Neural progenitor cell (in vitro differentiated cells): Measurements from ENCODE around the gene PPM1H. TPM values are rescaled to one million over a fixed set of nuclear protein-coding genes. Genes with fewer than 3 reads are reported as not detected.

Source experiments
- DNase-seq: peaks from one replicate; pipeline ENCODE4 v3.0.0-alpha.2; 2016; ENCODE audit warnings: low spot score
- H2AFZ ChIP-seq: fragments of 200-600 bp; sonication (generic); replicated peaks from 2 replicates; pipeline ENCODE4 v1.6.1; 2016; ENCODE audit warnings: antibody characterized with exemption
- H3F3A ChIP-seq: fragments of 200-600 bp; sonication (generic); 2 replicates; pipeline ENCODE4 v1.6.1; 2016; ENCODE audit warnings: antibody characterized with exemption, low read depth
- H3K27ac ChIP-seq: fragments of 200-600 bp; sonication (generic); 2 replicates; pipeline ENCODE4 v1.5.1; 2016; ENCODE audit warnings: mild to moderate bottlenecking
- H3K27me3 ChIP-seq: fragments of 200-600 bp; sonication (generic); 2 replicates; pipeline ENCODE4 v1.6.1; 2016; ENCODE audit warnings: mild to moderate bottlenecking, moderate library complexity
- H3K36me3 ChIP-seq: fragments of 200-600 bp; sonication (generic); 2 replicates; pipeline ENCODE4 v1.5.1; 2016
- H3K4me1 ChIP-seq: fragments of 200-600 bp; sonication (generic); 2 replicates; pipeline ENCODE4 v1.6.1; 2016; ENCODE audit warnings: mixed run types
- H3K4me2 ChIP-seq: fragments of 200-600 bp; sonication (generic); 2 replicates; pipeline ENCODE4 v1.6.1; 2016
- H3K4me3 ChIP-seq: fragments of 200-600 bp; sonication (generic); 2 replicates; pipeline ENCODE4 v1.5.1; 2016
- H3K79me2 ChIP-seq: fragments of 200-600 bp; sonication (generic); 2 replicates; pipeline ENCODE4 v1.6.1; 2016; ENCODE audit warnings: low read depth
- H3K9ac ChIP-seq: fragments of 200-600 bp; sonication (generic); 2 replicates; pipeline ENCODE4 v1.6.1; 2016
- H3K9me3 ChIP-seq: fragments of 200-600 bp; sonication (generic); 2 replicates; pipeline ENCODE4 v1.5.1; 2016; ENCODE audit warnings: low read depth
- H4K20me1 ChIP-seq: fragments of 200-600 bp; sonication (generic); 2 replicates; pipeline ENCODE4 v1.6.1; 2016; ENCODE audit warnings: low read depth
- H3K27ac Mint-ChIP-seq: 3 replicates; pipeline ENCODE4 v1.8.0; 2021; ENCODE audit warnings: mixed read lengths
- H3K27me3 Mint-ChIP-seq: 2 replicates; pipeline ENCODE4 v1.8.0; 2022; ENCODE audit warnings: low read depth, mild to moderate bottlenecking, inconsistent platforms, moderate library complexity, mixed read lengths; ENCODE audit not compliant: insufficient read depth
- H3K36me3 Mint-ChIP-seq: 3 replicates; pipeline ENCODE4 v1.8.0; 2021; ENCODE audit warnings: mixed read lengths
- H3K4me1 Mint-ChIP-seq: 3 replicates; pipeline ENCODE4 v1.8.0; 2021; ENCODE audit warnings: mixed read lengths
- H3K4me3 Mint-ChIP-seq: 3 replicates; pipeline ENCODE4 v1.8.0; 2021; ENCODE audit warnings: mild to moderate bottlenecking, moderate library complexity, mixed read lengths
- H3K9me3 Mint-ChIP-seq: 3 replicates; pipeline ENCODE4 v1.8.0; 2020; ENCODE audit warnings: mixed read lengths
- CTCF ChIP-seq: fragments of 200-600 bp; sonication (generic); IDR thresholded peaks from 2 replicates; pipeline ENCODE4 v1.5.1; 2017; ENCODE audit warnings: antibody characterized with exemption, mild to moderate bottlenecking
- EZH2 ChIP-seq: fragments of 200-600 bp; sonication (generic); IDR thresholded peaks from 2 replicates; pipeline ENCODE4 v1.6.1; 2017; ENCODE audit warnings: antibody characterized with exemption, mild to moderate bottlenecking, moderate library complexity
- EZH2phosphoT487 ChIP-seq: fragments of 200-600 bp; sonication (generic); IDR thresholded peaks from 2 replicates; pipeline ENCODE4 v1.6.1; 2017; ENCODE audit warnings: antibody characterized with exemption
- total RNA-seq: library from RNA; depleted of rRNA; stranded (reverse); fragments of >200 nt; gene quantifications from 2 replicates; pipeline ENCODE4 v1.2.3, GENCODE V29; 2015; ENCODE audit warnings: low replicate concordance

The PPM1H gene
- total RNA-seq, 1 donor from 2014 or later: 4.6 TPM

- Histone ChIP-seq H3K4me2 (no peak overlapping the region), H3K36me3 (no peaks in the 10 kb centered on the region), H2AFZ (no peak overlapping the region), H3K27me3 (no peaks in the 10 kb centered on the region), H3K79me2 (no peaks in the 10 kb centered on the region), H4K20me1 (no peaks in the 10 kb centered on the region), H3K9me3 (no peaks in the 10 kb centered on the region), H3K4me3 (no peak overlapping the region), H3K9ac (no peak overlapping the region), H3K27ac (no peak overlapping the region), H3K4me1 (no peaks in the 10 kb centered on the region), H3F3A (no peaks in the 10 kb centered on the region)
- Mint-ChIP-seq H3K27ac (no peak overlapping the region), H3K9me3 (peaks cover 3% of the 10 kb centered on the region), H3K36me3 (peaks cover 11% of the 10 kb centered on the region), H3K27me3 (peaks cover 6% of the 10 kb centered on the region), H3K4me3 (no peak overlapping the region), H3K4me1 (peaks cover 7% of the 10 kb centered on the region)
- no peak for TF ChIP-seq EZH2
- no peak for TF ChIP-seq CTCF
- TF ChIP-seq EZH2phosphoT487: no peak
- no peak for DNase-seq
Observed at GRCh38 chr12:62878211-62878610, 56.7 kb downstream of the PPM1H start.

- Histone ChIP-seq H3K4me2 (no peak overlapping the region), H3K36me3 (no peaks in the 10 kb centered on the region), H3K9me3 (no peaks in the 10 kb centered on the region), H3F3A (no peaks in the 10 kb centered on the region), H3K4me1 (no peaks in the 10 kb centered on the region), H2AFZ (no peak overlapping the region), H3K27me3 (no peaks in the 10 kb centered on the region), H3K79me2 (no peaks in the 10 kb centered on the region), H4K20me1 (no peaks in the 10 kb centered on the region), H3K27ac (no peak overlapping the region), H3K4me3 (no peak overlapping the region), H3K9ac (no peak overlapping the region)
- H3K9me3 Mint-ChIP-seq: peaks cover 5% of the 10 kb centered on the region
- peaks cover 6% of the 10 kb centered on the region for H3K27me3 Mint-ChIP-seq
- no peak overlapping the region for H3K4me3 Mint-ChIP-seq
- TF ChIP-seq CTCF: no peak
- no peak for TF ChIP-seq EZH2phosphoT487
- H3K36me3 Mint-ChIP-seq: peaks cover 11% of the 10 kb centered on the region
- DNase-seq: no peak
- H3K4me1 Mint-ChIP-seq: peaks cover 6% of the 10 kb centered on the region
- no peak overlapping the region for H3K27ac Mint-ChIP-seq
Observed at GRCh38 chr12:62876938-62877548, 57.9 kb downstream of the PPM1H start.

GRCh38 chr12:62873826-62874448 is 61.0 kb downstream of the PPM1H start:
- Mint-ChIP-seq H3K27ac (no peak overlapping the region), H3K9me3 (peaks cover 10% of the 10 kb centered on the region), H3K4me1 (peaks cover 6% of the 10 kb centered on the region)

More at GRCh38 chr12:62873826-62874448, 61.0 kb downstream of the PPM1H start:
- Histone ChIP-seq H3K36me3 (no peaks in the 10 kb centered on the region), H3F3A (no peaks in the 10 kb centered on the region), H3K27ac (no peak overlapping the region), H3K27me3 (no peaks in the 10 kb centered on the region), H3K4me1 (no peaks in the 10 kb centered on the region), H3K9me3 (no peaks in the 10 kb centered on the region), H4K20me1 (no peaks in the 10 kb centered on the region), H2AFZ (no peak overlapping the region), H3K4me2 (no peak overlapping the region), H3K9ac (no peak overlapping the region), H3K4me3 (no peak overlapping the region), H3K79me2 (no peaks in the 10 kb centered on the region)
- H3K27me3 Mint-ChIP-seq: peaks cover 3% of the 10 kb centered on the region
- DNase-seq: no peak
- TF ChIP-seq EZH2 (no peak), EZH2phosphoT487 (no peak), CTCF (no peak)
- H3K36me3 Mint-ChIP-seq: peaks cover 16% of the 10 kb centered on the region
- no peak overlapping the region for H3K4me3 Mint-ChIP-seq
